ENCODE results near the gene POLR2F. TPM values are rescaled to one million over a fixed set of nuclear protein-coding genes. Genes with fewer than 3 reads are reported as not detected.

POLR2F gene
- total RNA-seq, 1 experiment from 2014 or later: 162 TPM

DNA sequence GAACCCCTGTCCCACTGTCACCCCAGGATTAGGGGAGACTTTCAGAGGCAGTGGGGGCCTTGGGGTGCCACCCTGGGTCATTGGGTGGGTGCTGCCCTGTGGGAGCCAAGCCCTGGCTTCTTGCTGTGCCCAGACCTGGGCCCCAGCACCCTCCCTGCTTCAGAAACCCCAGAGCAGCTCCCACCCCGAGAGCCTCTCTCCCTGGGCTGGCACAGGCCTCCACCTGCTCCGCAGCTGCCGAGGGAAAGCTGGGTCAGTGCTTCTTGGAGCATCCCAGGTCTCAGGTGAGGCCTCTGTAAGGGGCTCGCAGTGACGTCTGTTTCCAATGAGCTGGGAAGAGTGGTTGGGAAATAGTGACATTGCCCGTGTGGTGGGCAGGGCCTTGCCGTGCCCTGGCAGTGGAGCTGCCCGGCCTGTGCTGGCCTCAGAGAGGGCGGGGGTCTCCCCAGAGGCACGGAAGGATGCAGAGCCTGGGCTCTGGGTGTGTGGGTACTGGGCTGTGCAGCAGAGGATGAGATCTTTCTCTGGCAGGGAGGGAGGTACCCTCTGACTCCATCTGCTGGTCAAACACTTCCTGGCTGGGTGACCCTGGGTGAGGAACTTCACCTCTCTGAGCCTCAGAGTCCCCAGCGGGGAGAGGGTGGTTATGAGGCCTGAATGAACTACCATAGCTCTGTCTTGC is 23.1 kb upstream of the POLR2F start:
- no peaks in the 10 kb centered on the region for H3K9me3 ChIP-seq (ENCODE audit: low read depth, low read length, poor library complexity, severe bottlenecking)
- no peak overlapping the region for H3K4me3 ChIP-seq (ENCODE audit: low read depth, low read length, poor library complexity, severe bottlenecking)
- peaks cover 14% of the 10 kb centered on the region for H3K36me3 ChIP-seq (ENCODE audit: insufficient read depth, low read length, poor library complexity, severe bottlenecking)
- POLR2A ChIA-PET (ENCODE audit: low non-redundant PET): no interaction called here
- intact Hi-C loops (cut with micrococcal nuclease; ENCODE audit: unreplicated experiment): no loop called here
- no peaks in the 10 kb centered on the region for H3K27me3 ChIP-seq (replicated peaks; ENCODE audit: insufficient read depth, low read depth, low read length, poor library complexity)
- CTCF ChIA-PET: interaction anchor here (0.6 kb wide), 1 partner anchor 12 kb away, joined by 3 read pairs; no protein-coding TSS in a partner anchor
- peaks cover 7% of the 10 kb centered on the region for H3K4me1 ChIP-seq (ENCODE audit: insufficient read depth, low read length, poor library complexity, severe bottlenecking)
- no peak for DNase-seq (ENCODE audit: low spot score)
- no TSS peak for BruUV-seq (replicated peaks)
- H3K27ac ChIP-seq (ENCODE audit: low read depth, low read length, poor library complexity, severe bottlenecking): no peak overlapping the region
- TF ChIP-seq, protein P1, sequence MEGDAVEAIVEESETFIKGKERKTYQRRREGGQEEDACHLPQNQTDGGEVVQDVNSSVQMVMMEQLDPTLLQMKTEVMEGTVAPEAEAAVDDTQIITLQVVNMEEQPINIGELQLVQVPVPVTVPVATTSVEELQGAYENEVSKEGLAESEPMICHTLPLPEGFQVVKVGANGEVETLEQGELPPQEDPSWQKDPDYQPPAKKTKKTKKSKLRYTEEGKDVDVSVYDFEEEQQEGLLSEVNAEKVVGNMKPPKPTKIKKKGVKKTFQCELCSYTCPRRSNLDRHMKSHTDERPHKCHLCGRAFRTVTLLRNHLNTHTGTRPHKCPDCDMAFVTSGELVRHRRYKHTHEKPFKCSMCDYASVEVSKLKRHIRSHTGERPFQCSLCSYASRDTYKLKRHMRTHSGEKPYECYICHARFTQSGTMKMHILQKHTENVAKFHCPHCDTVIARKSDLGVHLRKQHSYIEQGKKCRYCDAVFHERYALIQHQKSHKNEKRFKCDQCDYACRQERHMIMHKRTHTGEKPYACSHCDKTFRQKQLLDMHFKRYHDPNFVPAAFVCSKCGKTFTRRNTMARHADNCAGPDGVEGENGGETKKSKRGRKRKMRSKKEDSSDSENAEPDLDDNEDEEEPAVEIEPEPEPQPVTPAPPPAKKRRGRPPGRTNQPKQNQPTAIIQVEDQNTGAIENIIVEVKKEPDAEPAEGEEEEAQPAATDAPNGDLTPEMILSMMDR (conservative IDR thresholded peaks at IDR 0.05; ENCODE audit: low read depth, low read length): no peak; the same call in 1 of the 2 replicates
- TF ChIP-seq EZH2 (IDR thresholded peaks at IDR 0.05; ENCODE audit: borderline replicate concordance, low read depth, low read length, poor library complexity, severe bottlenecking): no peak

DNA sequence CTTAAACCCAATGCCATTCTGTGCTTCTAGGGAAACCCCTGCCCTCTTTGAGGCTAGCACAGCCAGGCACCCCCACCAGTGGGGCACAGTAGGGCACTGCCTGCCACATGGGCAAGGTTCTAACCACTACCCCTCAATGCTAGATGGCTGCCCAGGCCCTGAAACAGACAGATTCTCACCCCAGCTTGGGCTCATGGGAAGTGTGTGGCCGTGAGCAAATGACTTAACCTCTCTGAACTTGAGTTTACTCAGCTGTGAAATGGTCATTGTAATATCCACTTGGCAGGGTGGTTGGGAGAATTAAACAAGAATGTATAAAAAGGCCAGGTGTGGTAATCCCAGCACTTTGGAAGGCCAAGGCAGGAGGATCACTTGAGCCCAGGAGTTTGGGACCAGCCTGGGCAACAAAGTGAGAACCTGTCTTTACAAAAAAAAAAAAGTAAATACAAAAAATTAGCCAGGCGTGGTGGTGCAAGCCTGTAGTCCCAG is 22.5 kb upstream of the POLR2F start:
- ChIA-PET CTCF (interaction anchor here (0.6 kb wide), 1 partner anchor 12 kb away, joined by 3 read pairs; no protein-coding TSS in a partner anchor), POLR2A (ENCODE audit: low non-redundant PET) (no interaction called here)
- peaks cover 7% of the 10 kb centered on the region for H3K4me1 ChIP-seq (ENCODE audit: insufficient read depth, low read length, poor library complexity, severe bottlenecking)
- no peak overlapping the region for H3K27ac ChIP-seq (ENCODE audit: low read depth, low read length, poor library complexity, severe bottlenecking)
- DNase-seq (ENCODE audit: low spot score): no peak
- H3K36me3 ChIP-seq (ENCODE audit: insufficient read depth, low read length, poor library complexity, severe bottlenecking): peaks cover 10% of the 10 kb centered on the region
- intact Hi-C loops (cut with micrococcal nuclease; ENCODE audit: unreplicated experiment): no loop called here
- H3K4me3 ChIP-seq (ENCODE audit: low read depth, low read length, poor library complexity, severe bottlenecking): no peak overlapping the region
- no TSS peak for BruUV-seq (replicated peaks)
- TF ChIP-seq, protein P1 (conservative IDR thresholded peaks at IDR 0.05; ENCODE audit: low read depth, low read length): no peak
- TF ChIP-seq EZH2 (IDR thresholded peaks at IDR 0.05; ENCODE audit: borderline replicate concordance, low read depth, low read length, poor library complexity, severe bottlenecking): no peak
- H3K27me3 ChIP-seq (replicated peaks; ENCODE audit: insufficient read depth, low read depth, low read length, poor library complexity): no peaks in the 10 kb centered on the region
- H3K9me3 ChIP-seq (ENCODE audit: low read depth, low read length, poor library complexity, severe bottlenecking): no peaks in the 10 kb centered on the region

DNA sequence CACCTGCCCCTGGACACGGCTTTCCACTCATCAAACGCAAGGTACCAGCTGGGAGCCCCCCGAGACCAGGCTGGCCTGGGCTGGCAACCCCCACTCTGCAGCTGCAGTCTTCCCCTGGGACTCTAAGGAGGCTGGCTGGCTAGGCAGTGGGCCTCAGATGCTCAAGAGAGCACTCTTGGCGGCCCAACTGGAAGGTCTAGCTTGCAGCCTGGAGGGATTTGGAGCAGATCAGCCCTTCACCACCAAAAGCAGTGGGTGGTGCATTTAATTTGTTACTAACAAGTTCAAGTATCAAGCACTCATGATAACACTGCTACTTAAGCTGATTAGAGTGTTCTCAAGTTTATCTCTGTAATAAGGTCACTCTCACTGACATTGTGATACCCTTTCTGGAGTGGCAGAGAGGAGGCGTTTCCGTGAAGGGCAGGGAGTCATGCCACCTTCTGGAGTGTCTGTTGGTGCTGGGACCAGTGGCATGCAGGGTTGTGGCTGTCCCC is 21.6 kb upstream of the POLR2F start:
- H3K4me1 ChIP-seq (ENCODE audit: insufficient read depth, low read length, poor library complexity, severe bottlenecking): peaks cover 7% of the 10 kb centered on the region

More for the DNA sequence above, 21.6 kb upstream of the POLR2F start:
- no TSS peak for BruUV-seq (replicated peaks)
- TF ChIP-seq EZH2 (IDR thresholded peaks at IDR 0.05; ENCODE audit: borderline replicate concordance, low read depth, low read length, poor library complexity, severe bottlenecking): no peak
- TF ChIP-seq, protein P1 (conservative IDR thresholded peaks at IDR 0.05; ENCODE audit: low read depth, low read length): no peak
- H3K27ac ChIP-seq (ENCODE audit: low read depth, low read length, poor library complexity, severe bottlenecking): no peak overlapping the region
- peaks cover 10% of the 10 kb centered on the region for H3K36me3 ChIP-seq (ENCODE audit: insufficient read depth, low read length, poor library complexity, severe bottlenecking)
- no peaks in the 10 kb centered on the region for H3K27me3 ChIP-seq (replicated peaks; ENCODE audit: insufficient read depth, low read depth, low read length, poor library complexity)
- H3K4me3 ChIP-seq (ENCODE audit: low read depth, low read length, poor library complexity, severe bottlenecking): no peak overlapping the region
- intact Hi-C loops (cut with micrococcal nuclease; ENCODE audit: unreplicated experiment): no loop called here
- no peak for DNase-seq (ENCODE audit: low spot score)
- POLR2A ChIA-PET (ENCODE audit: low non-redundant PET): no interaction called here
- no peaks in the 10 kb centered on the region for H3K9me3 ChIP-seq (ENCODE audit: low read depth, low read length, poor library complexity, severe bottlenecking)
- CTCF ChIA-PET: no interaction called here
